Activated T-cell treated with anti-CD3 and anti-CD28 coated beads, Interleukin-2, amount 50 U/mL, for 72 hours (primary cell): ENCODE data around the gene SWSAP1. TPM values are rescaled to one million over a fixed set of nuclear protein-coding genes. Genes with fewer than 3 reads are reported as not detected.
"Not testable (repeated sequence)": the region's sequence is repeated elsewhere in the genome, so short reads cannot be mapped to it uniquely, and the experiment has no call there.

ENCODE experiments used
- ATAC-seq, 2 donors: fragments of 150-1000 bp; cut with Tn5 transposase; replicated peaks in 1 of 2; 2 replicates each; pipeline ENCODE4 v1.10.0; 2021; ENCODE audit warnings: moderate library complexity in 2 of 2, mild to moderate bottlenecking in 1 of 2
- DNase-seq, 2 donors: peaks; one replicate each; pipeline ENCODE4 v3.0.0; 2021 to 2022; ENCODE audit warnings: mixed read lengths in 1 of 2
- H3K27ac Mint-ChIP-seq: one replicate; pipeline ENCODE4 v1.8.0; 2022; ENCODE audit warnings: mild to moderate bottlenecking, moderate library complexity, mixed read lengths
- H3K27me3 Mint-ChIP-seq: one replicate; pipeline ENCODE4 v1.8.0; 2022; ENCODE audit warnings: low read depth, mixed read lengths
- H3K36me3 Mint-ChIP-seq, 2 donors: one replicate each; pipeline ENCODE4 v1.8.0; 2022; ENCODE audit warnings: mixed read lengths in 2 of 2, mild to moderate bottlenecking in 1 of 2; ENCODE audit not compliant: insufficient read depth in 2 of 2
- H3K4me1 Mint-ChIP-seq: one replicate; pipeline ENCODE4 v1.8.0; 2022; ENCODE audit warnings: low read depth, mixed read lengths
- H3K4me3 Mint-ChIP-seq, 2 donors: one replicate each; pipeline ENCODE4 v1.8.0; 2022; ENCODE audit warnings: mild to moderate bottlenecking in 2 of 2, mixed read lengths in 2 of 2, moderate library complexity in 2 of 2
- H3K9me3 Mint-ChIP-seq, 2 donors: one replicate each; pipeline ENCODE4 v1.8.0; 2022; ENCODE audit warnings: mixed read lengths in 2 of 2
- total RNA-seq, 2 donors: library from RNA; stranded (reverse); gene quantifications; one replicate each; pipeline ENCODE4 v1.2.3, GENCODE V29; 2022

Gene SWSAP1
- 1 to 10 TPM; 1.9 to 2.6 TPM for total RNA-seq

GRCh38 chr19:11374433-11375142 is at the start of gene SWSAP1:
Gene SWSAP1, plus strand, starts transcription at chr19:11374666. Its CDS starts 15 bp downstream, at chr19:11374681.
- Mint-ChIP-seq H3K4me3 (peak within 1 kb of the TSS in 1 of 2 donors; percentile 36), H3K9me3 (peaks cover 0 to 2% of the 10 kb centered on the region in 2 donors), H3K27me3 (no peaks in the 10 kb centered on the region), H3K4me1 (peaks cover 44% of the 10 kb centered on the region), H3K27ac (no peak within 1 kb of the TSS), H3K36me3 (peaks cover 5 to 14% of the 10 kb centered on the region in 2 donors)
- DNase-seq = peak; percentile 96 to 98
- ATAC-seq = peak; percentile 91

- DNase-seq (no peak), ATAC-seq (no peak)
- no peaks in the 10 kb centered on the region for H3K9me3 Mint-ChIP-seq
- peak overlapping the region; percentile 96 for H3K27ac Mint-ChIP-seq
- peak overlapping the region; percentile 76 to 84 for H3K4me3 Mint-ChIP-seq
- peaks cover 17% of the 10 kb centered on the region for H3K27me3 Mint-ChIP-seq
- peaks cover 23% of the 10 kb centered on the region for H3K4me1 Mint-ChIP-seq
- peaks cover 0 to 2% of the 10 kb centered on the region in 2 donors for H3K36me3 Mint-ChIP-seq
Measured at GRCh38 chr19:11324748-11325389, 49.6 kb upstream of the SWSAP1 start.

- no peak overlapping the region for H3K27ac Mint-ChIP-seq
Measured at GRCh38 chr19:11325544-11325943, 48.9 kb upstream of the SWSAP1 start.

GRCh38 chr19:11330127-11330526 is 44.3 kb upstream of the SWSAP1 start:
- H3K36me3 Mint-ChIP-seq = peaks cover 3 to 10% of the 10 kb centered on the region in 2 donors
- no peaks in the 10 kb centered on the region for H3K9me3 Mint-ChIP-seq
- no peak for DNase-seq
- H3K4me1 Mint-ChIP-seq = no peaks in the 10 kb centered on the region
- no peak overlapping the region for H3K27ac Mint-ChIP-seq
- H3K4me3 Mint-ChIP-seq = no peak overlapping the region
- ATAC-seq = no peak
- no peaks in the 10 kb centered on the region for H3K27me3 Mint-ChIP-seq

More at GRCh38 chr19:11325544-11325943, 48.9 kb upstream of the SWSAP1 start:
- H3K27me3 Mint-ChIP-seq = peaks cover 17% of the 10 kb centered on the region
- no peak for DNase-seq
- no peaks in the 10 kb centered on the region for H3K9me3 Mint-ChIP-seq
- H3K4me1 Mint-ChIP-seq = peaks cover 23% of the 10 kb centered on the region
- ATAC-seq = no peak
- no peak overlapping the region for H3K4me3 Mint-ChIP-seq
- peaks cover 0 to 2% of the 10 kb centered on the region in 2 donors for H3K36me3 Mint-ChIP-seq

GRCh38 chr19:11331502-11331901 is 43.0 kb upstream of the SWSAP1 start:
- no peak overlapping the region for H3K27ac Mint-ChIP-seq
- H3K27me3 Mint-ChIP-seq = no peaks in the 10 kb centered on the region
- DNase-seq (no peak), ATAC-seq (no peak)
- no peaks in the 10 kb centered on the region for H3K4me1 Mint-ChIP-seq
- no peaks in the 10 kb centered on the region for H3K9me3 Mint-ChIP-seq
- no peak overlapping the region for H3K4me3 Mint-ChIP-seq
- H3K36me3 Mint-ChIP-seq = peaks cover 5 to 12% of the 10 kb centered on the region in 2 donors

GRCh38 chr19:11332822-11333221 is 41.6 kb upstream of the SWSAP1 start:
- Mint-ChIP-seq H3K27ac (no peak overlapping the region), H3K4me1 (peaks cover 9% of the 10 kb centered on the region), H3K27me3 (no peaks in the 10 kb centered on the region), H3K9me3 (no peaks in the 10 kb centered on the region), H3K36me3 (peaks cover 6 to 14% of the 10 kb centered on the region in 2 donors), H3K4me3 (no peak overlapping the region)
- no peak for ATAC-seq
- DNase-seq = no peak

- ATAC-seq = not testable (repeated sequence)
Measured at GRCh38 chr19:11333838-11334237, 40.6 kb upstream of the SWSAP1 start.

GRCh38 chr19:11335449-11336146 is 38.9 kb upstream of the SWSAP1 start:
- H3K27me3 Mint-ChIP-seq = no peaks in the 10 kb centered on the region
- H3K27ac Mint-ChIP-seq = no peak overlapping the region
- H3K4me3 Mint-ChIP-seq = no peak overlapping the region
- ATAC-seq = no peak
- H3K9me3 Mint-ChIP-seq = no peaks in the 10 kb centered on the region
- H3K36me3 Mint-ChIP-seq = peaks cover 6 to 14% of the 10 kb centered on the region in 2 donors
- DNase-seq = no peak
- H3K4me1 Mint-ChIP-seq = peaks cover 23% of the 10 kb centered on the region

More at GRCh38 chr19:11333838-11334237, 40.6 kb upstream of the SWSAP1 start:
- not testable (repeated sequence) for H3K27me3 Mint-ChIP-seq, DNase-seq, H3K9me3 Mint-ChIP-seq, H3K27ac Mint-ChIP-seq, H3K4me3 Mint-ChIP-seq
- Mint-ChIP-seq H3K4me1 (peaks cover 17% of the 10 kb centered on the region), H3K36me3 (peaks cover 6 to 14% of the 10 kb centered on the region in 2 donors)

GRCh38 chr19:11337080-11337479 is 37.4 kb upstream of the SWSAP1 start:
- Mint-ChIP-seq H3K27me3 (no peaks in the 10 kb centered on the region), H3K4me1 (peaks cover 23% of the 10 kb centered on the region), H3K27ac (no peak overlapping the region), H3K9me3 (no peaks in the 10 kb centered on the region), H3K36me3 (peaks cover 6 to 12% of the 10 kb centered on the region in 2 donors), H3K4me3 (no peak overlapping the region)
- DNase-seq (no peak), ATAC-seq (no peak)

GRCh38 chr19:11338121-11338520 is 36.3 kb upstream of the SWSAP1 start:
- peaks cover 5 to 11% of the 10 kb centered on the region in 2 donors for H3K36me3 Mint-ChIP-seq
- no peak overlapping the region for H3K27ac Mint-ChIP-seq
- H3K4me3 Mint-ChIP-seq = no peak overlapping the region
- H3K9me3 Mint-ChIP-seq = no peaks in the 10 kb centered on the region
- no peak for ATAC-seq
- peaks cover 23% of the 10 kb centered on the region for H3K4me1 Mint-ChIP-seq
- H3K27me3 Mint-ChIP-seq = no peaks in the 10 kb centered on the region
- no peak for DNase-seq

GRCh38 chr19:11338569-11339253 is 35.8 kb upstream of the SWSAP1 start:
- peaks cover 23% of the 10 kb centered on the region for H3K4me1 Mint-ChIP-seq
- H3K36me3 Mint-ChIP-seq = peaks cover 4 to 8% of the 10 kb centered on the region in 2 donors
- ATAC-seq (no peak), DNase-seq (no peak)
- no peaks in the 10 kb centered on the region for H3K9me3 Mint-ChIP-seq
- H3K4me3 Mint-ChIP-seq = peak overlapping the region; percentile 87 to 91
- no peaks in the 10 kb centered on the region for H3K27me3 Mint-ChIP-seq
- no peak overlapping the region for H3K27ac Mint-ChIP-seq

- Mint-ChIP-seq H3K36me3 (peaks cover 3 to 4% of the 10 kb centered on the region in 2 donors), H3K9me3 (no peaks in the 10 kb centered on the region), H3K27ac (no peak within 1 kb of the TSS), H3K4me3 (peak within 1 kb of the TSS; percentile 87 to 91), H3K27me3 (no peaks in the 10 kb centered on the region), H3K4me1 (peaks cover 27% of the 10 kb centered on the region)
- DNase-seq = peak; percentile 87
- ATAC-seq = peak; percentile 98
Measured at GRCh38 chr19:11339254-11340098, 35.0 kb upstream of the SWSAP1 start, which contains the start of gene RAB3D. Gene RAB3D, minus strand, starts transcription at chr19:11339657. Its CDS starts 2,258 bp downstream, at chr19:11337399.
